Measurements from ENCODE around the gene OPN3.
"Not testable (repeated sequence)": the region's sequence is repeated elsewhere in the genome, so short reads cannot be mapped to it uniquely, and the experiment has no call there.

Gene OPN3, protein sequence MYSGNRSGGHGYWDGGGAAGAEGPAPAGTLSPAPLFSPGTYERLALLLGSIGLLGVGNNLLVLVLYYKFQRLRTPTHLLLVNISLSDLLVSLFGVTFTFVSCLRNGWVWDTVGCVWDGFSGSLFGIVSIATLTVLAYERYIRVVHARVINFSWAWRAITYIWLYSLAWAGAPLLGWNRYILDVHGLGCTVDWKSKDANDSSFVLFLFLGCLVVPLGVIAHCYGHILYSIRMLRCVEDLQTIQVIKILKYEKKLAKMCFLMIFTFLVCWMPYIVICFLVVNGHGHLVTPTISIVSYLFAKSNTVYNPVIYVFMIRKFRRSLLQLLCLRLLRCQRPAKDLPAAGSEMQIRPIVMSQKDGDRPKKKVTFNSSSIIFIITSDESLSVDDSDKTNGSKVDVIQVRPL

DNA sequence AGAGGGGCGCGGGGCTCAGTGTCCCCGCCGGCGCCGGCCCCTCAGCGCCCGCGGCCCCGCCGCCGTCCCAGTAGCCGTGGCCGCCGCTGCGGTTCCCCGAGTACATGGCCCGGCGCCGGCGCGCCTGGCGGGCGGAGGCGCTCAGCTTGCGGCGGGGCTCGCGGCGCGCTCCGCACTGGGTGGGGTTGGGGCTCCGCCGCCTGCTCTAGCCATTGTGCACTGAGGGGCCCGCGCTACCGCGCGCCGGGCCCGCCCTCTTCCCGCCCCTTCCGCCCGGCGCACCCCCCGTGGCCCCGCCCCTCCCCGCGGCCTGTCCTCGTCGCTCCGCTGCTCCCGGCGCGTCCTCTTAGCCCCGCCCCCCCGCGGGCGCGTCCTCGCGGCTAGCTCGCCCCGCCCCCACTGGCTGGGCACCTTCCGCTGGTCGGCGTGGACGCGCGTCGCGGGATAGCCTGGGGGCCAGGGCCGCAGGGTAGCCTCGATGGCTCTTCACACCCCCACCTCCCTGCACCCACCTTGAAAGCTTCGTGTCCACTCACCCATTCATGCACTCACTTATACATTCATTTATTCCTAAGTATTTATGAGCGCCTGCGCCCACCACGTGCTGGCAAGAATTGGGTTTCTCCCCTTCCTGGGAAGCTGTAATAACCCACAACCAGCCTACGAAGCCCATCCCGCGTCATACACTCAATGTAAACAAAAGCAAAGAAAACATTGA is at the start of gene OPN3, which contains the start of gene CHML:
Gene OPN3, minus strand, starts transcription at position 221 of the 718 bp plus-strand sequence. Its CDS starts 115 bp downstream, at position 106.
Gene CHML, minus strand, starts transcription at position 221 of the 718 bp plus-strand sequence. CDS start 4,603 bp downstream, outside the sequence.
- H3K9me3 Mint-ChIP-seq, result peaks cover 9% of the 10 kb centered on the region
- peaks cover 31% of the 10 kb centered on the region for H3K4me1 Mint-ChIP-seq (ENCODE audit: low read depth)
- peak; percentile 92 for DNase-seq (ENCODE audit: low spot score)
- H3K27ac Mint-ChIP-seq, result peak within 1 kb of the TSS; percentile 93
- H3K27me3 Mint-ChIP-seq (ENCODE audit: low read depth), result no peaks in the 10 kb centered on the region
- H3K4me3 Mint-ChIP-seq, result peak within 1 kb of the TSS; percentile 76
- H3K36me3 Mint-ChIP-seq (ENCODE audit: low read depth), result peaks cover 8% of the 10 kb centered on the region

DNA sequence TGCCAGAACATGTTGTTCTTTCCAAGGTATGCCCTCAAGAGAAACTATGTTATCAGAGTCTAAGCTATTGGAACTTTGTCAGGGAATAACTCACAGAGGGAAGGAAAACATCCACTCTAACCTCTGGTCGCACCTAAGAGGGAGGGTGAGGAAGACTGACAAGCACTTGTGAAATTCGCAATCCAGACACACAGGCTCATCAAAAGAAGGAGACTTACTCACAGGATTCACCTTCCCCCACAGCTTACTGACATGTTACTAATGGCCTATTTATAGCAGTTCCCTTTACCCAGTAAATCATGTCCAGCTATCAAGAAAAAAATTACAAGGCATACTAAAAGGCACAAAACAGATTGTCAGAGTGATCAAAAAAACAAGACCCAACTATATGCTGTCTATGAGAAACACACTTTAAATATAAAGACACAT is 48.8 kb upstream of the OPN3 start:
- no peak overlapping the region for H3K4me3 Mint-ChIP-seq
- no peak overlapping the region for H3K27ac Mint-ChIP-seq
- H3K4me1 Mint-ChIP-seq (ENCODE audit: low read depth), result no peaks in the 10 kb centered on the region
- H3K9me3 Mint-ChIP-seq, result no peaks in the 10 kb centered on the region
- DNase-seq (ENCODE audit: low spot score), result no peak
- peaks cover 7% of the 10 kb centered on the region for H3K27me3 Mint-ChIP-seq (ENCODE audit: low read depth)
- no peaks in the 10 kb centered on the region for H3K36me3 Mint-ChIP-seq (ENCODE audit: low read depth)

- H3K27me3 Mint-ChIP-seq (ENCODE audit: low read depth), result peaks cover 13% of the 10 kb centered on the region
- no peaks in the 10 kb centered on the region for H3K36me3 Mint-ChIP-seq (ENCODE audit: low read depth)
- no peak for DNase-seq (ENCODE audit: low spot score)
- no peak overlapping the region for H3K4me3 Mint-ChIP-seq
- no peaks in the 10 kb centered on the region for H3K9me3 Mint-ChIP-seq
- H3K4me1 Mint-ChIP-seq (ENCODE audit: low read depth), result no peaks in the 10 kb centered on the region
- no peak overlapping the region for H3K27ac Mint-ChIP-seq
Observed at GRCh38 chr1:241684108-241684507, 43.9 kb upstream of the OPN3 start.

DNA sequence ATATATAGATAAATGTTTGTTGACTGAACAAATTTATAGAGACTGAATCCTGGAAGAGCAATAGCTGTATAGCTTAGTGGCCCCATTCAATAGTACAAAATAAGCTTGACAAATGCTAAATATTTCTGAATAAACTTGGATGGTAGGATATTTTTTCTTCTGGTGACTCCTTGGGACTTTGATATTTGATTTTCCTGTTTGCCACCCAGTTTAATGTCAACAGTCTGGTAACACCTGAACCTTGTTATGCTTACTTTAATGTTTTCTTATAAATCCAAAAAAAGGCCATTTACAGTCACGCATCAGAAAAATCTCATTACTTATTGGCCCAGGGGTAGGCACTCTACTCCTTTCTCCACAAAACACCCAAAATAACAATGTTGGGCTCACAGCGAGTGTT is 42.8 kb upstream of the OPN3 start:
- Mint-ChIP-seq H3K27me3 (ENCODE audit: low read depth) (peaks cover 13% of the 10 kb centered on the region), H3K9me3 (no peaks in the 10 kb centered on the region), H3K4me1 (ENCODE audit: low read depth) (no peaks in the 10 kb centered on the region), H3K27ac (no peak overlapping the region), H3K4me3 (no peak overlapping the region), H3K36me3 (ENCODE audit: low read depth) (no peaks in the 10 kb centered on the region)
- no peak for DNase-seq (ENCODE audit: low spot score)

- H3K27me3 Mint-ChIP-seq (ENCODE audit: low read depth), result peaks cover 13% of the 10 kb centered on the region
- H3K4me1 Mint-ChIP-seq (ENCODE audit: low read depth); H3K9me3 Mint-ChIP-seq; H3K36me3 Mint-ChIP-seq (ENCODE audit: low read depth); H3K27ac Mint-ChIP-seq; DNase-seq (ENCODE audit: low spot score); H3K4me3 Mint-ChIP-seq: not testable (repeated sequence)
Observed at GRCh38 chr1:241681861-241682448, 41.8 kb upstream of the OPN3 start.

- H3K9me3 Mint-ChIP-seq, result no peaks in the 10 kb centered on the region
- peaks cover 13% of the 10 kb centered on the region for H3K27me3 Mint-ChIP-seq (ENCODE audit: low read depth)
- H3K27ac Mint-ChIP-seq, result no peak overlapping the region
- H3K4me3 Mint-ChIP-seq, result no peak overlapping the region
- H3K4me1 Mint-ChIP-seq (ENCODE audit: low read depth), result peaks cover 6% of the 10 kb centered on the region
- no peak for DNase-seq (ENCODE audit: low spot score)
- H3K36me3 Mint-ChIP-seq (ENCODE audit: low read depth), result no peaks in the 10 kb centered on the region
Observed at GRCh38 chr1:241679961-241680360, 39.8 kb upstream of the OPN3 start.

DNA sequence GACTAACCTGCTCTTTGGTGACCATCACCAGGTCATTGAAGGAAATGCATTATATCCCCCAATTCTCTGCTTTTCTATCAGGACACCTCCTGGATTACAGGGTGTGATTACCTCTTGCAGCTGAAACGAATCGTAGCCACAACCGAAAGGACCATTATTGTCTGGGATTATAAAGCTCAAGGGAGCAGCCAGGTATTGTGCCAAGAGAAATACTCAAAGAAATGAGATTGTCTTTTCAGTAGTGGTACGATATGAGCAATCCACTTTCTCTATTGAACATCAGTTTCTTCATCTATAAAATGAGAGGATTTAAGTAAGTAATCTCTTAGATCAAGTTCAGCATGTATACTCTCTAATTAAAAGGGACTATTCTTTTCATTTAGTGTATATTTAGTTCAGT is 39.2 kb upstream of the OPN3 start:
- no peak for DNase-seq (ENCODE audit: low spot score)
- no peaks in the 10 kb centered on the region for H3K36me3 Mint-ChIP-seq (ENCODE audit: low read depth)
- no peaks in the 10 kb centered on the region for H3K9me3 Mint-ChIP-seq
- peaks cover 6% of the 10 kb centered on the region for H3K4me1 Mint-ChIP-seq (ENCODE audit: low read depth)
- H3K27ac Mint-ChIP-seq, result no peak overlapping the region
- peaks cover 13% of the 10 kb centered on the region for H3K27me3 Mint-ChIP-seq (ENCODE audit: low read depth)
- H3K4me3 Mint-ChIP-seq, result no peak overlapping the region

DNA sequence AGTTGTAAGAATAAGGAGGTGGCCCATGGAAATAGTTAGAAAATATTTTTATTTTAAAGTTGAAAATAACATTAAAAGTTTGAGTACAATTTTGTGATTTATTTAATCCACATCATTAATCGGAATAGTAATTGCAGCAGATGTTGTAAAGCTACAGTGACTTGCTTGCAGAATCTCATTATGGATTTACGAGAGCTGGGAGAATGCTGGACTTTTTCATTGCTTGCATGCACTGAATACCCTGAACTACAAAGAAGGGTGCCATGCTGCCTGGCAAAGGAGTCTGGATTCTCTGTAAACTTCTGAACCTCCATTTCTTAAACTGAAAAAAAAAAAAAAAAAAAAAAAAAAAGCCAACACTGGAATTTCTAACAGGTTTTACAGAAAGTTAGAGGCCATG is 38.4 kb upstream of the OPN3 start:
- no peak overlapping the region for H3K27ac Mint-ChIP-seq
- H3K9me3 Mint-ChIP-seq, result no peaks in the 10 kb centered on the region
- H3K4me1 Mint-ChIP-seq (ENCODE audit: low read depth), result peaks cover 6% of the 10 kb centered on the region
- DNase-seq (ENCODE audit: low spot score), result no peak
- no peak overlapping the region for H3K4me3 Mint-ChIP-seq
- peaks cover 13% of the 10 kb centered on the region for H3K27me3 Mint-ChIP-seq (ENCODE audit: low read depth)
- H3K36me3 Mint-ChIP-seq (ENCODE audit: low read depth), result no peaks in the 10 kb centered on the region

DNA sequence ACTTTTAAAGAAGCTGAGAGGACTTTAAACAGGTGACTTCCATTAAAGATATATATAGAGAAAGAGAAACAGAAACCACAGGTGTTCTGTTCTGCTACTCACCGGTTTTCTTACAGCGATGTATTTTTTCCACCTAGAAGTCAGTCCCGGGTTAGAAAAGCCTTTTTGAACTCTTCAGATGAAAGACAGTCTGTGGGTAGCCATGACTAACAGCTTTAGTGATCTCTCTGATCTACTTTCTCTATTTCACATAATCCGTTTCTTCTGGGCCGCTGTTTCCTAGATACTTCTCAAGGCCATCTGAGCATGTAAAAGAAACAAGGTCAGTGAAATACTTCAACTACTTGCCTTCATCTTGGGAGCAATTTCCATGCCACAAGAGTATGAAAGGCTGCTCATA is 37.0 kb upstream of the OPN3 start:
- DNase-seq (ENCODE audit: low spot score), result peak; percentile 32
- H3K27ac Mint-ChIP-seq, result peak overlapping the region; percentile 23
- H3K4me1 Mint-ChIP-seq (ENCODE audit: low read depth), result peaks cover 6% of the 10 kb centered on the region
- peak overlapping the region; percentile 59 for H3K4me3 Mint-ChIP-seq
- peaks cover 18% of the 10 kb centered on the region for H3K27me3 Mint-ChIP-seq (ENCODE audit: low read depth)
- no peaks in the 10 kb centered on the region for H3K9me3 Mint-ChIP-seq
- no peaks in the 10 kb centered on the region for H3K36me3 Mint-ChIP-seq (ENCODE audit: low read depth)

- DNase-seq (ENCODE audit: low spot score), result no peak
- Mint-ChIP-seq H3K27ac (no peak overlapping the region), H3K9me3 (no peaks in the 10 kb centered on the region), H3K4me3 (no peak overlapping the region), H3K4me1 (ENCODE audit: low read depth) (peaks cover 6% of the 10 kb centered on the region), H3K27me3 (ENCODE audit: low read depth) (peaks cover 15% of the 10 kb centered on the region), H3K36me3 (ENCODE audit: low read depth) (no peaks in the 10 kb centered on the region)
Observed at GRCh38 chr1:241675983-241676382, 35.8 kb upstream of the OPN3 start.

GRCh38 chr1:241674805-241675384 is 34.7 kb upstream of the OPN3 start:
- no peak for DNase-seq (ENCODE audit: low spot score)
- Mint-ChIP-seq H3K36me3 (ENCODE audit: low read depth) (no peaks in the 10 kb centered on the region), H3K4me3 (no peak overlapping the region), H3K27ac (no peak overlapping the region), H3K9me3 (no peaks in the 10 kb centered on the region), H3K4me1 (ENCODE audit: low read depth) (peaks cover 6% of the 10 kb centered on the region), H3K27me3 (ENCODE audit: low read depth) (peaks cover 10% of the 10 kb centered on the region)

GRCh38 chr1:241672301-241672700 is 32.1 kb upstream of the OPN3 start:
- H3K4me1 Mint-ChIP-seq (ENCODE audit: low read depth), result peaks cover under 1% of the 10 kb centered on the region

DNA sequence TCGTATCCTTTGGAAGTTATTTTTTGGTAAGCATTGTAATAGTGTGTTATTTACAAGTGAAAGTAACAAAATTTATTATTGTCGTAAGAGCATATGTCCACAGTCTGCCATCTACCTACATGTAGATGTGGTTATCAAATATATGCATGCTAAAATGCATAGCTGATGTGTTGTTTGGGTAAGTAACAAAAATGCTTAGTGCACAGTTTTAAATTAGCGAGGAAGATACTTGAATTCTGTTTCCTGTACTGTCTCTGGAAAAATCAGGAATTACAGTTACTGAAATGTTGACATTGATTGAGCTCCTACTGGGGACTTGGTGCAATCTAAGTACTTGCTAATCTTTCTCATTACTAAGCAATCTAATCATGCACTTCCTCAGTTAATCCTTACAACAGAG is 26.2 kb upstream of the OPN3 start:
- H3K27ac Mint-ChIP-seq, result no peak overlapping the region
- no peak for DNase-seq (ENCODE audit: low spot score)

More at GRCh38 chr1:241672301-241672700, 32.1 kb upstream of the OPN3 start:
- Mint-ChIP-seq H3K27me3 (ENCODE audit: low read depth) (peaks cover 8% of the 10 kb centered on the region), H3K36me3 (ENCODE audit: low read depth) (no peaks in the 10 kb centered on the region), H3K27ac (no peak overlapping the region), H3K4me3 (no peak overlapping the region), H3K9me3 (no peaks in the 10 kb centered on the region)
- no peak for DNase-seq (ENCODE audit: low spot score)

More for the DNA sequence above, 26.2 kb upstream of the OPN3 start:
- Mint-ChIP-seq H3K4me3 (no peak overlapping the region), H3K36me3 (ENCODE audit: low read depth) (no peaks in the 10 kb centered on the region), H3K9me3 (no peaks in the 10 kb centered on the region), H3K27me3 (ENCODE audit: low read depth) (no peaks in the 10 kb centered on the region), H3K4me1 (ENCODE audit: low read depth) (no peaks in the 10 kb centered on the region)

Data from T-helper 2 cell treated with Interferon-gamma antibody and Interleukin-4, amounts not matched to agents 5 μg/mL and 100 μg/mL, for 36 hours (primary cell).